Left ventricle myocardium inferior (tissue), 1 donor: ENCODE measurements around the gene KCNIP3. TPM values are rescaled to one million over a fixed set of nuclear protein-coding genes. Genes with fewer than 3 reads are reported as not detected.

Source experiments
- DNase-seq: peaks from one replicate; pipeline ENCODE4 v3.0.0-alpha.2; 2020
- H3K27ac ChIP-seq: fragments of 200-600 bp; replicated peaks from 2 replicates; pipeline ENCODE4 v1.8.0; 2021
- H3K27me3 ChIP-seq: fragments of 200-600 bp; 2 replicates; pipeline ENCODE4 v1.8.0; 2021; ENCODE audit warnings: low read depth
- H3K36me3 ChIP-seq: fragments of 200-600 bp; 2 replicates; pipeline ENCODE4 v1.8.0; 2021
- H3K4me1 ChIP-seq: fragments of 200-600 bp; 2 replicates; pipeline ENCODE4 v1.8.0; 2021
- H3K4me3 ChIP-seq: fragments of 200-600 bp; 2 replicates; pipeline ENCODE4 v1.8.0; 2021; ENCODE audit warnings: mild to moderate bottlenecking, moderate library complexity
- H3K9me3 ChIP-seq: fragments of 200-600 bp; replicated peaks from 2 replicates; pipeline ENCODE4 v1.8.0; 2021
- CTCF ChIP-seq: fragments of 200-600 bp; IDR thresholded peaks from 2 replicates; pipeline ENCODE4 v1.8.0; 2021; ENCODE audit warnings: antibody characterized with exemption, mild to moderate bottlenecking, borderline replicate concordance
- intact Hi-C: fragments of 100-400 bp; cut with micrococcal nuclease; formaldehyde crosslinking; loops from one replicate; pipeline ENCODE4 v1.11.0; 2022
- total RNA-seq: library from RNA; stranded (reverse); fragmentation: NEBNext Ultra II Directional; extraction: Animal tissue kit (Norgen Biotek cat#: 25700); gene quantifications from one replicate; pipeline ENCODE4 v1.2.1, GENCODE V29; 2021
- donor health status: DM: no; HTN: yes; CAD: no; lungs with severe emphysema.

Gene KCNIP3
- total RNA-seq, 1 donor from 2014 or later: 4.6 TPM

GRCh38 chr2:95327861-95328260 lies 30.7 kb downstream of the KCNIP3 start:
- TF ChIP-seq CTCF: no peak
- no peak overlapping the region for H3K27ac ChIP-seq
- no peaks in the 10 kb centered on the region for H3K36me3 ChIP-seq
- H3K4me1 ChIP-seq: peaks cover 6% of the 10 kb centered on the region
- H3K27me3 ChIP-seq: no peaks in the 10 kb centered on the region
- no peak overlapping the region for H3K4me3 ChIP-seq
- H3K9me3 ChIP-seq: no peaks in the 10 kb centered on the region
- intact Hi-C loops: no loop called here
- no peak for DNase-seq

- no peak for DNase-seq
- no peak for TF ChIP-seq CTCF
- intact Hi-C loops: no loop called here
Measured at GRCh38 chr2:95328358-95329125, 31.4 kb downstream of the KCNIP3 start.

GRCh38 chr2:95329401-95329800 lies 32.3 kb downstream of the KCNIP3 start:
- DNase-seq: no peak
- no peak for TF ChIP-seq CTCF
- intact Hi-C loops: no loop called here
- Histone ChIP-seq H3K36me3 (no peaks in the 10 kb centered on the region), H3K4me3 (no peak overlapping the region), H3K27me3 (no peaks in the 10 kb centered on the region), H3K27ac (no peak overlapping the region), H3K9me3 (no peaks in the 10 kb centered on the region), H3K4me1 (peaks cover 6% of the 10 kb centered on the region)

More at GRCh38 chr2:95328358-95329125, 31.4 kb downstream of the KCNIP3 start:
- Histone ChIP-seq H3K4me1 (peaks cover 6% of the 10 kb centered on the region), H3K4me3 (no peak overlapping the region), H3K36me3 (no peaks in the 10 kb centered on the region), H3K9me3 (no peaks in the 10 kb centered on the region), H3K27me3 (no peaks in the 10 kb centered on the region), H3K27ac (no peak overlapping the region)

- no peak for TF ChIP-seq CTCF
- Histone ChIP-seq H3K4me1 (peaks cover 6% of the 10 kb centered on the region), H3K27me3 (no peaks in the 10 kb centered on the region), H3K36me3 (no peaks in the 10 kb centered on the region), H3K9me3 (no peaks in the 10 kb centered on the region), H3K4me3 (no peak overlapping the region), H3K27ac (peak overlapping the region; percentile 30)
- no peak for DNase-seq
- intact Hi-C loops: no loop called here
Measured at GRCh38 chr2:95329891-95330793, 33.0 kb downstream of the KCNIP3 start.

GRCh38 chr2:95330794-95331338 lies 33.7 kb downstream of the KCNIP3 start:
- DNase-seq: no peak
- Histone ChIP-seq H3K36me3 (no peaks in the 10 kb centered on the region), H3K4me1 (peaks cover 6% of the 10 kb centered on the region), H3K9me3 (no peaks in the 10 kb centered on the region), H3K27ac (no peak overlapping the region), H3K27me3 (no peaks in the 10 kb centered on the region), H3K4me3 (no peak overlapping the region)
- TF ChIP-seq CTCF: no peak
- intact Hi-C loops: no loop called here
